Ovary (tissue), 3 donors: ENCODE data around the gene MYBPC1.

Experiments used
- EP300 ChIP-seq: sonication (generic); formaldehyde crosslinking; IDR thresholded peaks from one replicate; pipeline ENCODE4 v1.6.1; 2017; ENCODE audit warnings: antibody characterized with exemption
- TF ChIP-seq, protein P1 (sequence below), 3 donors: fragments of 450-650 bp in 2 of 3; fragments of 200-600 bp in 1 of 3; IDR thresholded peaks; one replicate each; pipeline versions ENCODE4 v1.5.1 to v1.8.0; 2016 to 2022; ENCODE audit warnings: antibody characterized with exemption in 3 of 3, mild to moderate bottlenecking in 1 of 3
- donor health status: DM: no; HTN: no; CAD: no.

DNA sequence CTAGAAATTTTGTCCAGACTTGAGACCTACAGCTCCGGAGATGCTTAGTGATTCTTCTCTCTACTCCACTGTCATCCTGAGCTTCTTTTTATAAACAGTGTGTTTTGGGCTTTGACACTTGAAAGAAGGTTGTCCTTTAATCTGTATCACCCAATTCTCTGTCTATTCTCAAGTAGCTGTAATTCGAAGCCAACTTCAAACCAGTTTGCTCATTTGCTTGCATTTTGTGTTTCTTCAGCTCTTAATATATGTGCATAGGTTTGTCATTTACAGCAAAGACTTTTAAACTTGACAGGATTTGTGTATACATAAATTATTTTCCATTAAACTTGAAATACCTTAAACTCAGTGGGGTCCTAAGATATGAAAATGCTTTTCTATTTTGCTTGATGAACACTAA lies 16.4 kb upstream of the MYBPC1 start:
- TF ChIP-seq, protein P1, sequence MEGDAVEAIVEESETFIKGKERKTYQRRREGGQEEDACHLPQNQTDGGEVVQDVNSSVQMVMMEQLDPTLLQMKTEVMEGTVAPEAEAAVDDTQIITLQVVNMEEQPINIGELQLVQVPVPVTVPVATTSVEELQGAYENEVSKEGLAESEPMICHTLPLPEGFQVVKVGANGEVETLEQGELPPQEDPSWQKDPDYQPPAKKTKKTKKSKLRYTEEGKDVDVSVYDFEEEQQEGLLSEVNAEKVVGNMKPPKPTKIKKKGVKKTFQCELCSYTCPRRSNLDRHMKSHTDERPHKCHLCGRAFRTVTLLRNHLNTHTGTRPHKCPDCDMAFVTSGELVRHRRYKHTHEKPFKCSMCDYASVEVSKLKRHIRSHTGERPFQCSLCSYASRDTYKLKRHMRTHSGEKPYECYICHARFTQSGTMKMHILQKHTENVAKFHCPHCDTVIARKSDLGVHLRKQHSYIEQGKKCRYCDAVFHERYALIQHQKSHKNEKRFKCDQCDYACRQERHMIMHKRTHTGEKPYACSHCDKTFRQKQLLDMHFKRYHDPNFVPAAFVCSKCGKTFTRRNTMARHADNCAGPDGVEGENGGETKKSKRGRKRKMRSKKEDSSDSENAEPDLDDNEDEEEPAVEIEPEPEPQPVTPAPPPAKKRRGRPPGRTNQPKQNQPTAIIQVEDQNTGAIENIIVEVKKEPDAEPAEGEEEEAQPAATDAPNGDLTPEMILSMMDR (IDR thresholded peaks at IDR 0.05): no peak
- TF ChIP-seq EP300: no peak
